Endothelial cell of umbilical vein (primary cell): ENCODE measurements around the gene ADCYAP1R1. TPM values are rescaled to one million over a fixed set of nuclear protein-coding genes. Genes with fewer than 3 reads are reported as not detected.
A peak's percentile ranks its signal among the peaks of the same experiment; 100 is the strongest.

ENCODE experiments used
- BruUV-seq: library from RNA; stranded (reverse); fragments of 400-500 nt; replicated peaks from 2 replicates; lab custom pipeline; 2021; lab: Mats Ljungman, UMichigan
- CTCF ChIA-PET: fragments of 300-600, 350-600 bp; sonication (Branson Sonifier 250); formaldehyde crosslinking; loops from one replicate; lab custom pipeline; 2021; ENCODE audit warnings: antibody characterized with exemption, inconsistent platforms; lab: Charles Lee
- POLR2A ChIA-PET: fragments of 300-600, 350-600 bp; sonication (Branson Sonifier 250); formaldehyde crosslinking; loops from one replicate; lab custom pipeline; 2021; ENCODE audit warnings: antibody characterized with exemption, inconsistent platforms; lab: Charles Lee
- DNase-seq: peaks from one replicate; pipeline ENCODE4 v3.0.0-alpha.2; 2011; ENCODE audit warnings: low read depth, low spot score
- FAIRE-seq: peaks from 2 replicates; lab custom pipeline; 2011; peaks lifted over from hg19 to GRCh38; lab: Jason Lieb, UNC
- H2AFZ ChIP-seq: 2 replicates; pipeline ENCODE4 v1.6.0; 2012; ENCODE audit warnings: low read depth, low read length, control low read depth, inconsistent platforms
- H3K27ac ChIP-seq: 2 replicates; pipeline ENCODE4 v1.5.1; 2011; ENCODE audit warnings: low read depth, mild to moderate bottlenecking, control low read depth, low read length, moderate library complexity; ENCODE audit not compliant: insufficient read depth
- H3K27me3 ChIP-seq, 2 experiments: 2 replicates each; pipeline versions ENCODE4 v1.6.0 to v1.6.1; 2011; ENCODE audit warnings: low read length in 2 of 2, mixed read lengths in 1 of 2; ENCODE audit not compliant: control insufficient read depth in 2 of 2, insufficient read depth in 2 of 2
- H3K36me3 ChIP-seq, 2 experiments: 2 replicates in 1 of 2; 3 replicates in 1 of 2; pipeline ENCODE4 v1.5.1; 2011; ENCODE audit warnings: low read length in 2 of 2, mild to moderate bottlenecking in 1 of 2, moderate library complexity in 1 of 2; ENCODE audit not compliant: control insufficient read depth in 2 of 2, insufficient read depth in 2 of 2; ENCODE audit errors: extremely low read depth in 1 of 2
- H3K4me1 ChIP-seq: 3 replicates; pipeline ENCODE4 v1.5.1; 2011; ENCODE audit warnings: mild to moderate bottlenecking, low read length; ENCODE audit not compliant: control insufficient read depth, insufficient read depth; ENCODE audit errors: extremely low read depth
- H3K4me2 ChIP-seq: 2 replicates; pipeline ENCODE4 v1.6.1; 2011; ENCODE audit warnings: low read length, control low read depth, mixed read lengths; ENCODE audit not compliant: insufficient read depth
- H3K4me3 ChIP-seq, 3 experiments: fragments of 200-600 bp in 1 of 3; sonication (generic), shearing (Covaris generic) in 1 of 3; replicated peaks in 1 of 3; 2 replicates each; pipeline ENCODE4 v1.5.1; 2011 to 2016; ENCODE audit warnings: control low read depth in 3 of 3, low read length in 3 of 3, mild to moderate bottlenecking in 2 of 3, inconsistent platforms in 1 of 3, low read depth in 1 of 3, moderate library complexity in 1 of 3; ENCODE audit not compliant: insufficient read depth in 1 of 3
- H3K79me2 ChIP-seq: 2 replicates; pipeline ENCODE4 v1.6.0; 2012; ENCODE audit warnings: low read length, inconsistent platforms; ENCODE audit not compliant: control insufficient read depth, insufficient read depth
- H3K9ac ChIP-seq: replicated peaks from 2 replicates; pipeline ENCODE3; 2011; ENCODE audit warnings: low read length, control low read depth; ENCODE audit not compliant: insufficient read depth; ENCODE audit errors: extremely low read depth
- H3K9me1 ChIP-seq: replicated peaks from 3 replicates; pipeline ENCODE4 v1.6.0; 2011; ENCODE audit warnings: mild to moderate bottlenecking, low read length; ENCODE audit not compliant: control insufficient read depth, insufficient read depth; ENCODE audit errors: extremely low read depth
- H3K9me3 ChIP-seq: replicated peaks from 2 replicates; pipeline ENCODE4 v1.5.1; 2012; ENCODE audit warnings: low read length, inconsistent platforms; ENCODE audit not compliant: control insufficient read depth, insufficient read depth
- H4K20me1 ChIP-seq: replicated peaks from 2 replicates; pipeline ENCODE3; 2011; ENCODE audit warnings: mild to moderate bottlenecking, low read length; ENCODE audit not compliant: control insufficient read depth, insufficient read depth; ENCODE audit errors: extremely low read depth
- EZH2 ChIP-seq: IDR thresholded peaks from 2 replicates; pipeline ENCODE4 v1.6.1; 2012; ENCODE audit warnings: borderline replicate concordance, low read depth, mild to moderate bottlenecking, moderate library complexity, low read length, inconsistent platforms; ENCODE audit not compliant: severe bottlenecking
- FOS ChIP-seq: IDR thresholded peaks from 2 replicates; pipeline ENCODE4 v1.6.1; 2011; ENCODE audit warnings: mild to moderate bottlenecking, low read length, moderate library complexity, borderline replicate concordance; ENCODE audit not compliant: insufficient read depth
- GATA2 ChIP-seq: IDR thresholded peaks from 2 replicates; pipeline ENCODE4 v1.7.0; 2011; ENCODE audit warnings: low read depth, mild to moderate bottlenecking, moderate library complexity, mixed read lengths, low read length; ENCODE audit not compliant: insufficient read length, insufficient read depth
- JUN ChIP-seq: IDR thresholded peaks from 2 replicates; pipeline ENCODE4 v1.6.1; 2011; ENCODE audit warnings: borderline replicate concordance, low read depth; ENCODE audit not compliant: insufficient read length, insufficient read depth
- MYC ChIP-seq: IDR thresholded peaks from one replicate; pipeline ENCODE4 v1.6.1; 2011; ENCODE audit warnings: mild to moderate bottlenecking, low read depth, low read length
- POLR2A ChIP-seq: IDR thresholded peaks from 2 replicates; pipeline ENCODE4 v1.6.1; 2012; ENCODE audit warnings: low read depth, mild to moderate bottlenecking, control low read depth, low read length
- POLR2AphosphoS5 ChIP-seq: IDR thresholded peaks from 2 replicates; pipeline ENCODE4 v1.6.1; 2012; ENCODE audit warnings: low read depth, mild to moderate bottlenecking, control low read depth, low read length, moderate library complexity; ENCODE audit not compliant: insufficient read depth
- dilution Hi-C: fragments of 300-500 bp; cut with MboI; formaldehyde crosslinking; loops from one replicate; pipeline ENCODE4 v1.15.0; 2019; ENCODE audit warnings: low sequenced_read_pairs; ENCODE audit not compliant: extremely low pct_ligation_motif_present
- intact Hi-C: fragments of 100-400 bp; cut with micrococcal nuclease; formaldehyde crosslinking; loops from one replicate; pipeline ENCODE4 v1.10.0; 2022
- polyA plus RNA-seq, 4 experiments: library from polyadenylated mRNA; depleted of rRNA in 3 of 4; stranded (reverse) in 3 of 4; unstranded in 1 of 4; fragments of >200 nt; gene quantifications; 2 replicates each; pipeline versions ENCODE4 v1.2.1 to v1.2.3, GENCODE V29; 2011 to 2012; ENCODE audit warnings: missing spikeins in 1 of 4
- total RNA-seq: library from RNA; stranded (reverse); gene quantifications from 2 replicates; pipeline ENCODE4 v1.2.3, GENCODE V29; 2021
- TF ChIP-seq, protein P1 (sequence below): IDR thresholded peaks from 2 replicates; pipeline ENCODE4 v1.6.1; 2011; ENCODE audit not compliant: insufficient read depth, insufficient read length

The ADCYAP1R1 gene
- total and polyA plus RNA-seq, 2 donors (not counting 3 experiments of a cell fraction or from before 2014, with no cell fraction given) = 0.04 TPM; not detected in 1

DNA sequence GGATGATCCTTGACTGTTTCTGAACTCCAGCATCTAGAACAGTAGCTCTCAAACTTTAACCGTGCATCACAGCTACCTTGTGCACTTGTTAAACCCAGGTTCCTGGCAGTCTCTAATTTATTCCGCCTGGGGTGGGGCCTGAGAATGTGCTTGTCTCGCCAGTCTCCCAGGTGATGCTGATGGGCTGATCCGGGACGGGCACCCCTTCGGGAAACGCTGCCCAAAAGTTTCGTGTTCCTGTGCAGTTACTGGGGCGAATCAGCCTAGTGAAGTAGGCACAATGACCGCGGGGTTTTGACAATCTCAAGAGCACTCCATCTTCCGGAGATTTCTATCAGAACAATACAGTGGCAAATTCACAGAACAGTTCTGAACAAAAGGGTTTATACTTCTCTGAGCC is 29.9 kb downstream of the ADCYAP1R1 start:
- no peaks in the 10 kb centered on the region for H3K36me3 ChIP-seq
- peaks cover 24% of the 10 kb centered on the region for H3K4me1 ChIP-seq
- no peaks in the 10 kb centered on the region for H4K20me1 ChIP-seq
- no peaks in the 10 kb centered on the region for H3K9me3 ChIP-seq
- dilution Hi-C loops = no loop called here
- H3K79me2 ChIP-seq = no peaks in the 10 kb centered on the region
- FAIRE-seq (no peak), DNase-seq (no peak)
- no TSS peak for BruUV-seq
- H3K4me3 ChIP-seq = no peak overlapping the region
- intact Hi-C loops = no loop called here
- CTCF ChIA-PET = interaction anchor here (1.0 to 2.4 kb wide), 4 partner anchors 20 to 143 kb away, joined by 3 to 11 read pairs (median 4); no protein-coding TSS in a partner anchor
- no peak overlapping the region for H3K27ac ChIP-seq
- H3K9ac ChIP-seq = no peak overlapping the region
- H3K4me2 ChIP-seq = peak overlapping the region; percentile 52
- TF ChIP-seq EZH2 = no peak
- TF ChIP-seq, protein P1, sequence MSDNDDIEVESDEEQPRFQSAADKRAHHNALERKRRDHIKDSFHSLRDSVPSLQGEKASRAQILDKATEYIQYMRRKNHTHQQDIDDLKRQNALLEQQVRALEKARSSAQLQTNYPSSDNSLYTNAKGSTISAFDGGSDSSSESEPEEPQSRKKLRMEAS = no peak
- no peak for TF ChIP-seq MYC
- TF ChIP-seq GATA2 = no peak
- no peak for TF ChIP-seq FOS
- H3K9me1 ChIP-seq = no peaks in the 10 kb centered on the region
- POLR2A ChIA-PET = no interaction called here
- H3K27me3 ChIP-seq = no peaks in the 10 kb centered on the region
- H2AFZ ChIP-seq = peak overlapping the region; percentile 6

DNA sequence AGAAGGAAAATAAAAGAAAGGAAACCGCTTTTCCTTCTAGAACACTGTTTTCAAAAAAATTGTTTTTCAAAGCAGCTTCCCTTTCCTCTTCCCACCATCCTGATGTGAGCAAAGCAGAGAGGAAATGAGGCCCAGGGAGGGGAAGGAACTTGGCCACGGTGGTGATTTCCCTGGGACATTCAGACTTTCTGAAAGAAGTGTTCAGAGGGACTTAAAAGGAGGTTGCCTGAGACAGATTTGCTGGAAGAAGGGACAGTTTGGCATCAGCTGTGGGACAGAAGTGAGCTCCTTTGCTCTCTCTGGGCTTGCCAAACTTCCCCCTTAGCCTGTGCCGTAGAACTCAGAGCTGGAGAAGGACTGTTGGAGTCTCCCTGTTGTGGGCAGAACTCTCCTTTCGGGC is 30.3 kb downstream of the ADCYAP1R1 start:
- dilution Hi-C loops = no loop called here
- intact Hi-C loops = no loop called here
- FAIRE-seq = peak; percentile 77

More for the DNA sequence above, 30.3 kb downstream of the ADCYAP1R1 start:
- H3K9ac ChIP-seq = no peak overlapping the region
- H3K4me1 ChIP-seq = peaks cover 24% of the 10 kb centered on the region
- H3K79me2 ChIP-seq = no peaks in the 10 kb centered on the region
- no peaks in the 10 kb centered on the region for H3K9me3 ChIP-seq
- TF ChIP-seq, protein P1 = no peak
- no peak for TF ChIP-seq EZH2
- TF ChIP-seq FOS = no peak
- no peak for TF ChIP-seq GATA2
- TF ChIP-seq MYC = no peak
- TF ChIP-seq POLR2AphosphoS5 = no peak
- no peak for TF ChIP-seq POLR2A
- no peak for TF ChIP-seq JUN
- DNase-seq = peak; percentile 28
- peak overlapping the region; percentile 6 for H2AFZ ChIP-seq
- no peaks in the 10 kb centered on the region for H3K36me3 ChIP-seq
- no TSS peak for BruUV-seq
- no peaks in the 10 kb centered on the region for H3K27me3 ChIP-seq
- ChIA-PET CTCF (interaction anchor here (1.0 to 2.4 kb wide), 4 partner anchors 21 to 144 kb away, joined by 3 to 11 read pairs (median 4); no protein-coding TSS in a partner anchor), POLR2A (no interaction called here)
- H3K9me1 ChIP-seq = no peaks in the 10 kb centered on the region
- no peak overlapping the region for H3K4me3 ChIP-seq
- peak overlapping the region; percentile 52 for H3K4me2 ChIP-seq
- no peak overlapping the region for H3K27ac ChIP-seq
- no peaks in the 10 kb centered on the region for H4K20me1 ChIP-seq
